ENCODE results near the gene SLC38A10. TPM values are rescaled to one million over a fixed set of nuclear protein-coding genes. Genes with fewer than 3 reads are reported as not detected.

The SLC38A10 gene
- total and polyA plus RNA-seq, 2 of the 13 experiments (the other 11 are each of a cell fraction or from before 2014, with no cell fraction given), result 23.4 to 55.8 TPM

DNA sequence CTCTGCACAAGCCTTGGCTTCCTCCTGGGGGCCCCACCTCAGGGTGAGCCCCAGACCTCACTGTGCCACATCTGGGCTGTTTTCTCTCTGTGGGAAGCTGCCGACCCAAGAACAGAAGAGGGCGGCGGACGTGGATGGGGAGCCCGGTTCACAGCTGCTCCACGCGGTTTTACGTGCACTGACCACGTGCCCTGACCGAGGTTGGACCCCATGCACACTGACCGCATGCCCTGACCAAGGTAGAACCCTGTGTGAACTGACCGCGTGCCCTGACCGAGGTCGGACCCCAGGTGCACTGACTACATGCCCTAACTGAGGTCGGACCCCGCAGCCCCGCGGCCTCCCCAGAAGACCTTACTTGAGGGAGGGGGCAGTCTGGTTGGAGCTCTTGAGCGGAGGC is 92.0 kb downstream of the SLC38A10 start:
- BruUV-seq (replicated peaks), result no TSS peak
- in situ Hi-C loops (cut with HindIII; ENCODE audit: extremely low pct_ligation_motif_present, low pct_unique_long_range_greater_than_20kb) (no loop called here), intact Hi-C loops (cut with micrococcal nuclease; ENCODE audit: unreplicated experiment) (loop anchor here (5.0 kb wide), 1 partner anchor 61 kb away; no protein-coding TSS in a partner anchor)
- Histone ChIP-seq H3K27me3 (ENCODE audit: control insufficient read depth in 1 of 2, insufficient read depth in 2 of 2, low read length in 2 of 2) (no peaks in the 10 kb centered on the region), H4K20me1 (ENCODE audit: insufficient read depth, low read length) (no peaks in the 10 kb centered on the region; the same call in 1 of the 2 replicates), H3K9me3 (ENCODE audit: low read length) (no peaks in the 10 kb centered on the region), H3K27ac (ENCODE audit: extremely low read length, insufficient read depth, low read length) (no peak overlapping the region), H2AFZ (ENCODE audit: low read length) (no peak overlapping the region), H3K4me2 (ENCODE audit: low read depth, low read length) (no peak overlapping the region), H3K79me2 (ENCODE audit: insufficient read depth, low read length) (no peaks in the 10 kb centered on the region), H3K9ac (ENCODE audit: insufficient read depth, low read depth, low read length) (no peak overlapping the region), H3K36me3 (replicated peaks in 1 of 2; ENCODE audit: control insufficient read depth in 1 of 2, insufficient read depth in 2 of 2, low read length in 2 of 2) (peaks cover 19 to 61% of the 10 kb centered on the region in 2 experiments; a peak in 4 of 5 replicates), H3K4me1 (ENCODE audit: insufficient read depth, low read length) (no peaks in the 10 kb centered on the region), H3K4me3 (replicated peaks in 1 of 3; ENCODE audit: insufficient read depth in 1 of 3, low read depth in 2 of 3, low read length in 3 of 3) (no peak overlapping the region)
- TF ChIP-seq, protein P1, sequence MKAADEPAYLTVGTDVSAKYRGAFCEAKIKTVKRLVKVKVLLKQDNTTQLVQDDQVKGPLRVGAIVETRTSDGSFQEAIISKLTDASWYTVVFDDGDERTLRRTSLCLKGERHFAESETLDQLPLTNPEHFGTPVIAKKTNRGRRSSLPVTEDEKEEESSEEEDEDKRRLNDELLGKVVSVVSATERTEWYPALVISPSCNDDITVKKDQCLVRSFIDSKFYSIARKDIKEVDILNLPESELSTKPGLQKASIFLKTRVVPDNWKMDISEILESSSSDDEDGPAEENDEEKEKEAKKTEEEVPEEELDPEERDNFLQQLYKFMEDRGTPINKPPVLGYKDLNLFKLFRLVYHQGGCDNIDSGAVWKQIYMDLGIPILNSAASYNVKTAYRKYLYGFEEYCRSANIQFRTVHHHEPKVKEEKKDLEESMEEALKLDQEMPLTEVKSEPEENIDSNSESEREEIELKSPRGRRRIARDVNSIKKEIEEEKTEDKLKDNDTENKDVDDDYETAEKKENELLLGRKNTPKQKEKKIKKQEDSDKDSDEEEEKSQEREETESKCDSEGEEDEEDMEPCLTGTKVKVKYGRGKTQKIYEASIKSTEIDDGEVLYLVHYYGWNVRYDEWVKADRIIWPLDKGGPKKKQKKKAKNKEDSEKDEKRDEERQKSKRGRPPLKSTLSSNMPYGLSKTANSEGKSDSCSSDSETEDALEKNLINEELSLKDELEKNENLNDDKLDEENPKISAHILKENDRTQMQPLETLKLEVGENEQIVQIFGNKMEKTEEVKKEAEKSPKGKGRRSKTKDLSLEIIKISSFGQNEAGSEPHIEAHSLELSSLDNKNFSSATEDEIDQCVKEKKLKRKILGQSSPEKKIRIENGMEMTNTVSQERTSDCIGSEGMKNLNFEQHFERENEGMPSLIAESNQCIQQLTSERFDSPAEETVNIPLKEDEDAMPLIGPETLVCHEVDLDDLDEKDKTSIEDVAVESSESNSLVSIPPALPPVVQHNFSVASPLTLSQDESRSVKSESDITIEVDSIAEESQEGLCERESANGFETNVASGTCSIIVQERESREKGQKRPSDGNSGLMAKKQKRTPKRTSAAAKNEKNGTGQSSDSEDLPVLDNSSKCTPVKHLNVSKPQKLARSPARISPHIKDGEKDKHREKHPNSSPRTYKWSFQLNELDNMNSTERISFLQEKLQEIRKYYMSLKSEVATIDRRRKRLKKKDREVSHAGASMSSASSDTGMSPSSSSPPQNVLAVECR (CRISPR knock-in tag; IDR thresholded peaks at IDR 0.05; ENCODE audit: borderline replicate concordance), result 0 out of 2 replicates have a peak, but pooled peaks have one; percentile 16
- TF ChIP-seq ZNF672 (CRISPR knock-in tag; IDR thresholded peaks at IDR 0.05) (no peak), PHF5A (CRISPR knock-in tag; IDR thresholded peaks at IDR 0.05; ENCODE audit: low read depth, unreplicated experiment) (no peak), SETDB1 (CRISPR knock-in tag; IDR thresholded peaks at IDR 0.05; ENCODE audit: borderline replicate concordance) (no peak)
- ATAC-seq, result no peak
- no peak for FAIRE-seq
- 98% methylated on average over 19 of the region's 20 CpGs for WGBS (ENCODE audit: low lambda C conversion rate)
- POLR2A ChIA-PET, result no interaction called here
- CTCF ChIA-PET (ENCODE audit: low intra/inter-chr PET ratio, low total read pairs), result no interaction called here
- DNase-seq (ENCODE audit: low spot score), result no peak

Data from HepG2 (cell line).